Measurements from ENCODE around the gene SLC14A1.

SLC14A1 gene

GRCh38 chr18:45686891-45687611 is 36.9 kb upstream of the SLC14A1 start:
- no peak for ATAC-seq
- TF ChIP-seq POU6F1 (CRISPR knock-in tag; IDR thresholded peaks at IDR 0.05; ENCODE audit: borderline replicate concordance, low read depth) (no peak), ZFP3 (CRISPR knock-in tag; IDR thresholded peaks at IDR 0.05) (no peak), TSHZ2 (CRISPR knock-in tag; IDR thresholded peaks at IDR 0.05) (no peak)

GRCh38 chr18:45687621-45688020 is 36.4 kb upstream of the SLC14A1 start:
- ATAC-seq: no peak
- TF ChIP-seq ZC3H10 (CRISPR knock-in tag; IDR thresholded peaks at IDR 0.05) (no peak), GLIS3 (CRISPR knock-in tag; IDR thresholded peaks at IDR 0.05) (no peak), OSR1 (CRISPR knock-in tag; IDR thresholded peaks at IDR 0.05) (no peak), CSDC2 (CRISPR knock-in tag; IDR thresholded peaks at IDR 0.05) (no peak), TCF4 (CRISPR knock-in tag; IDR thresholded peaks at IDR 0.05; ENCODE audit: borderline replicate concordance) (no peak), ZNF8 (CRISPR knock-in tag; IDR thresholded peaks at IDR 0.05) (no peak), ESRRG (CRISPR knock-in tag; IDR thresholded peaks at IDR 0.05) (no peak), ZNF565 (CRISPR knock-in tag; conservative IDR thresholded peaks at IDR 0.05; ENCODE audit: low read depth) (no peak), CSRNP3 (CRISPR knock-in tag; IDR thresholded peaks at IDR 0.05) (no peak)

- no peak for TF ChIP-seq CREB5 (CRISPR knock-in tag; IDR thresholded peaks at IDR 0.05; ENCODE audit: low read depth)
- no peak for TF ChIP-seq OSR1 (CRISPR knock-in tag; IDR thresholded peaks at IDR 0.05)
- no peak for TF ChIP-seq TOX (CRISPR knock-in tag; IDR thresholded peaks at IDR 0.05; ENCODE audit: borderline replicate concordance)
- no peak for TF ChIP-seq ZFP30 (CRISPR knock-in tag; IDR thresholded peaks at IDR 0.05)
- TF ChIP-seq PPARA (CRISPR knock-in tag; IDR thresholded peaks at IDR 0.05; ENCODE audit: borderline replicate concordance): no peak
- no peak for TF ChIP-seq ISL1 (CRISPR knock-in tag; IDR thresholded peaks at IDR 0.05)
- no peak for TF ChIP-seq ZNF565 (CRISPR knock-in tag; conservative IDR thresholded peaks at IDR 0.05; ENCODE audit: low read depth)
- no peak for TF ChIP-seq BACH2 (CRISPR knock-in tag; IDR thresholded peaks at IDR 0.05; ENCODE audit: borderline replicate concordance)
- no peak for TF ChIP-seq TCF4 (CRISPR knock-in tag; IDR thresholded peaks at IDR 0.05; ENCODE audit: borderline replicate concordance)
- no peak for TF ChIP-seq ARNTL (CRISPR knock-in tag; IDR thresholded peaks at IDR 0.05; ENCODE audit: borderline replicate concordance, low read depth)
- no peak for TF ChIP-seq ZNF8 (CRISPR knock-in tag; IDR thresholded peaks at IDR 0.05)
- no peak for TF ChIP-seq CSDC2 (CRISPR knock-in tag; IDR thresholded peaks at IDR 0.05)
- ATAC-seq: no peak
Observed at GRCh38 chr18:45688113-45688512, 35.9 kb upstream of the SLC14A1 start.

- no peak for ATAC-seq
Observed at GRCh38 chr18:45688833-45689232, 35.1 kb upstream of the SLC14A1 start.

More at GRCh38 chr18:45688833-45689232, 35.1 kb upstream of the SLC14A1 start:
- TF ChIP-seq ZFP3 (CRISPR knock-in tag; IDR thresholded peaks at IDR 0.05) (no peak), ZNF8 (CRISPR knock-in tag; IDR thresholded peaks at IDR 0.05) (no peak), BACH2 (CRISPR knock-in tag; IDR thresholded peaks at IDR 0.05; ENCODE audit: borderline replicate concordance) (no peak), ZNF565 (CRISPR knock-in tag; conservative IDR thresholded peaks at IDR 0.05; ENCODE audit: low read depth) (no peak)
